ES-I3 (cell line): ENCODE measurements around the gene PAPOLA.
"Not testable (repeated sequence)": the region's sequence is repeated elsewhere in the genome, so short reads cannot be mapped to it uniquely, and the experiment has no call there.

ENCODE experiments used
- H3K36me3 ChIP-seq: 2 replicates; pipeline ENCODE4 v1.6.1; 2013; ENCODE audit warnings: mild to moderate bottlenecking, low read length, control low read depth, moderate library complexity; ENCODE audit not compliant: insufficient read depth
- H3K4me1 ChIP-seq: 2 replicates; pipeline ENCODE4 v1.6.1; 2013; ENCODE audit warnings: mild to moderate bottlenecking, control low read depth, low read length; ENCODE audit not compliant: insufficient read depth
- H3K9ac ChIP-seq: 2 replicates; pipeline ENCODE4 v1.6.1; 2013; ENCODE audit warnings: low read depth, mild to moderate bottlenecking, low read length, moderate library complexity
- H3K9me3 ChIP-seq: 2 replicates; pipeline ENCODE4 v1.6.1; 2013; ENCODE audit warnings: mild to moderate bottlenecking, low read length, moderate library complexity; ENCODE audit not compliant: control insufficient read depth, insufficient read depth

PAPOLA gene

DNA sequence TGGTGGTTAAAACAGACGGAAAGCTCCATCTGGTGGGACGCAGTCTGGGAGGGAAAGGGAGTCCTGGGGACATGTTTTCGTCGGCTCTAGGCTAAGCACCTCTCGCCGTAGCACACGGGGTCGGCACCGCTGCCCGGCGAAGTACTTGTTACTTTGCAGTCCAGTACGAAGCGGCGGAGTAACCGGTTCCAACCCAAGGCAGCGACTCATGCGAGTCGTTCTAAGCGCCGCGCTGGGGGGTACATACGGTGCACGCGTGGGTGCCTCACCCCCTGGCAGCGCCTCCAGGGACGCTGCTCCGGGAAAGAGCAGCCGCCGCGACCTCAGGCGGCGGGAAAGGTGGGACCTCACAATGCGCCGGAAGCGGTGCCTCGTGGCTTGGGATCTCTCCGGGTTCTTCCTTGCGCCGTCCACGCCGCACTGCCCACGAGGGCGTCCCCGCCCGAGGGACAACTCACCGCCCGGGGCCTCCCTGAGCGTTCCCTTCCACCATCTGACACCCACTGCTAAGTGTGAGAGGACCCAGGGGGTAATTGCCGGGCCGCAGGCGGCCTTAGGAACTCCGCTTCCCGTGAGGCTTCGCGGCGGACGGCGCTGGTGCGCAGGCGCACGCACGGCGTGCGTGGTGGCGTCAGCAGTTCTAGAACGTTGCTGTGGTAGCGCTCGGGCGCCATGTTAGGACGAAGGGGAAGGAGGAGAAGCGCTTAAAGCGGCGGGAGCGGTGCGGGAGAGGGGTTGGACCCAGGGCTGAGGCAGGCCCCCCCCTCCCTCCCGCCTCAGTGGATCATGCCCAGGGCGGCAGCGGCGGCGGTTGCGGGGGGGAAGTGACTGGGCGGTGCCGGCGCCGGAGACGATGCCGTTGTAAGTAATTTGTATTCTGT, at the start of gene PAPOLA:
PAPOLA (plus strand) TSS at position 643 of the 881 bp plus-strand sequence; CDS start at position 854, 211 bp downstream.
- no peaks in the 10 kb centered on the region for H3K36me3 ChIP-seq
- H3K9ac ChIP-seq, result peak within 1 kb of the TSS; percentile 91
- H3K9me3 ChIP-seq, result no peaks in the 10 kb centered on the region
- peaks cover 14% of the 10 kb centered on the region for H3K4me1 ChIP-seq

DNA sequence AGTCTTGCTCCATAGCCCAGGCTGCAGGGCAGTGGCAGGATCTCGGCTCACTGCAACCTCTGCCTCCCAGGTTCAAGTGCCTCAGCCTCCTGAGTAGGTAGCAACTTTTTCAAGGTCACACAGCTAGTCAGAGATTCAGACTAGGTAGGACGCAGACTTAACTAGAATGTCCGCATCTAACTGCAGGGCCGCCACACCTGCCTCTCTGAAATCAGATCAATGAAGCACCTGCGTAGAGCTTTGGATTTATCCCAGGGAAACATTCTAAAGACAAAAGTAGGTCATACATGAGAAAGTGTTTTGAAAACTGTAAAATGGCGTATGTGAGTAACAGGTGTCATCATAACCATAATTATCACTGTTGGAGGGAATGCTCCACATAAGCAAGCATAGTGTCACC, 49.5 kb upstream of the PAPOLA start:
- no peaks in the 10 kb centered on the region for H3K9me3 ChIP-seq

DNA sequence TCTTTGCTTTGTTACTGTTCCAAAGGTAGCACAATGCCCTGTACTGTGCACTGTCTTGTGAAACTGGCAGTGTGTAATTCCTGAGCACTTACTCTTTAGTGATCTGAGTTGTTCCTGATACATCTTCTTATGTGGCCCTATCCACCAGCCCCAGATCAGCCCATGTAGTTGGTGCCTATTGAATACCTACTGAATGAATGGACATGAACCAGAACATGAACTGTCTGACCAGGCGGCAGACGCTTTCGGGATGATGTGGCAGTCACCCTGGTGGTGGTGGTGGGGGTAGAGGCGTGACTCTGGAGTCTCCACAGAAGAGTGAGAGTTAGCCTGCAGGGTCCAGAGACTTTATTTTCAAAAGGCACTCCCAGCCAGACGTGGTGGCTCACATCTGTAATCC, 46.6 kb upstream of the PAPOLA start:
- H3K36me3 ChIP-seq, result no peaks in the 10 kb centered on the region
- H3K4me1 ChIP-seq, result no peaks in the 10 kb centered on the region
- no peak overlapping the region for H3K9ac ChIP-seq
- no peaks in the 10 kb centered on the region for H3K9me3 ChIP-seq

More for the DNA sequence above, 49.5 kb upstream of the PAPOLA start:
- H3K36me3 ChIP-seq, result no peaks in the 10 kb centered on the region
- H3K9ac ChIP-seq, result no peak overlapping the region
- H3K4me1 ChIP-seq, result no peaks in the 10 kb centered on the region

DNA sequence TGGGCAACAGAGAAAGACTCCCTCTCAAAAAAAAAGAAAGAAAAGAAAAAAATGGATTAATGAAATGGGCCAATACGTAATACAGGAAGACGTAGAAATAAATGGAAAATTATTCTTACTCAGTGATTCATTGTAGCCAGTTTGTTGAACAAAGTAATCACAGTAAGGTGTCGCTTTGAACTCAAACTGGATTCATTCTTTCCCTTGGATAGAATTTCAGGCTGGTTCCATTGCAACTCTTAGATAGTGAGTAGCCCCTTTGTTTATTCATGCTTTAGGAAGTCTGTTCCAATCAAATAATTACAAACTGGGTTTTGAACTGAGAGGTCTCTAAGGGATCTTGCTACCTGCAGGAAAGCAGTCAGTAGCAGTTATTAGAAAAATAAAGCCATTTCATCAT, 42.3 kb upstream of the PAPOLA start:
- Histone ChIP-seq H3K9ac (no peak overlapping the region), H3K4me1 (no peaks in the 10 kb centered on the region), H3K9me3 (no peaks in the 10 kb centered on the region), H3K36me3 (no peaks in the 10 kb centered on the region)

DNA sequence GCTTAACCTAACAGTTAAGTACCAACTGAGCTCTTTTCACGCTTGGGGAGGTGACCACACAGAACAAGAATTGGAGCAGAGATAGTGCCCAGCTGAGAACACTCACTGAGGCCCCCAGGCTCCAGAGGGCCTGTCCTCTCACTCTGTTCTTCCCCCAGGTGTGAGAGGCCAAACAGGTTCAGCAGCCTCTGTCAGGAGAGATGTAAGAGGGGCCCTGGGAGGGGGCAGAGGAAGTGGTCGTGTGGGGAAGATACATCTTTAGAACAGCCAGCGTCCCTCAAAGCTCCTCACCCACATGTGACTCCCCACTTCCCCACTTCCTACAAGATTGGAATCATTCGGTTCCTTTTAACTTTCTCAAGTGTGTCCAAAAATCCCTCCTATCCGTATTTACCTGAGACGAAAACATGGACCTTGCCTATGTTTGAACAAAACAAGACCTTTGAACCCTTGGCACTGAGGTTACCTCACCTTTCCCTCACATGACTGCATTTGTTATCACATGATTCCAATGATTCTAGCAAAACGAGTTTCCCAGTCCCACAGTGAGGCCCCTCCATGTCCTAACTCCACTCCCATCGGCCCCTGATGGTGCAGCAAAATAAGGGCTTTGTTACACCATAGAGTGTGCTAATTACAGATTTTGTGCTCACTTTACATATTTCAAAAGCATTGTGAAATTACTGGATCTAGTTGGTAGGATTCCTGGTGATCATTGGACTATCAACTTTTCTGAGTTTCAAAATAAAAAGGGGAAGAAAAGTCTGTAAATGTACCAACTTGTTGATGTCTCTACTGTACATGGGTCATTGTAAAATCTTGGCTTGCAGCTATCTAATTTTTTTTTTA, 40.0 kb upstream of the PAPOLA start:
- Histone ChIP-seq H3K4me1 (no peaks in the 10 kb centered on the region), H3K9ac (no peak overlapping the region), H3K9me3 (no peaks in the 10 kb centered on the region), H3K36me3 (no peaks in the 10 kb centered on the region)

DNA sequence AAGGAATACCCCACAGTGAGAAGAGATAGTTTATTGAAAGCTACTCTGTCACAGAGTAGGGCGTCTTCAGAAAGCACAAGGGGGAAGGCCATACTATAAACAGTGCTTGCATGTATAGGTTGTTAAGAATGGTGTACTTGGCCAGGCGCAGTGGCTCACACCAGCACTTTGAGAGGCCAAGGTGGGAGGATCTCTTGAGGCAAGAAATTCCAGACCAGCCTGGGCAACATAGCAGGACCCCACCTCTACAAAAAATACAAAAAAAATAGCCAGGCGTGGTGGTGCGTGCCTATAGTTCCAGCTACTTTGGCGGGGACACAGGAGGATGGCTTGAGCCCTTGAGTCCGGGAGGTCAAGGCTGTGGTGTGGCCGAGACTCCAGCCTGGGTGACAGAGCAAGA, 38.0 kb upstream of the PAPOLA start:
- no peaks in the 10 kb centered on the region for H3K4me1 ChIP-seq
- no peaks in the 10 kb centered on the region for H3K36me3 ChIP-seq
- H3K9ac ChIP-seq, result no peak overlapping the region
- no peaks in the 10 kb centered on the region for H3K9me3 ChIP-seq

DNA sequence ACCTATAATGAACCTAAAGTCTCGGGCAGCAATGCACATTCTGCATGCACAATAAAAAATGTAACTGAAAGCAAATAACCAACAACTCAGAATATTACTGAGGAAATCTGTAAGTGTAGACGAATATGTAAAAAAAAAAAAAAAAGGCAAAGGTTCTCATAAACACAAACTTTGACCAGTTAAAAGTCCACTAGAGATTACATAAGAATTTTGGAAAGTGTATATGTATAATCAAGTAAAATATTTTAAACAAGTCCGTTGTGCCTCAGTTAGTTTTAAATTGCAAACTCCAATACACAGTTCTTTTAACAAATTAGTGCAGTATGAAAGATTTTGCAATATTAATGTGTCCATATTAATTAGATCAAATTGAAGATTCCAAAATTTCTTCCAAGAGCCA, 35.3 kb upstream of the PAPOLA start:
- Histone ChIP-seq H3K9me3 (no peaks in the 10 kb centered on the region), H3K36me3 (no peaks in the 10 kb centered on the region), H3K9ac (no peak overlapping the region), H3K4me1 (no peaks in the 10 kb centered on the region)

DNA sequence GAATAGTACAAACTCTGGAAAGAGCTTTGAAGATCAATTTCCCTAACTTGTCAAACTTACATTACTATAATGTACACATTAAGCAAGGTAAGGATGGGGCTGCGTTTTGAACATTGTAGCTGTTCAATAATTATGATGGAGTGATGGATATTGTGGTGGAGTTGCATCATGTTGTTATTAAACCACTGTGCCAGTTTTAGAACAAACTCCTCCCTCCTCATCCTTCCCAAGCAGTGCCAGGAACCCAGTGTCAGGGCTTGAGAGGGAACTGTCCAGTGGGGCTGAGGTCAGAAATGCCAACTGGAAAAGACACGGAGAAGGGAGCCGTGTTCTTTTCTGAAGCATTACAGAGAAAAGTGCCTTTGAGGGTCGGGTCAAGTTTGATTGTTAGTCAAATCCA, 31.9 kb upstream of the PAPOLA start:
- H3K36me3 ChIP-seq, result no peaks in the 10 kb centered on the region
- H3K4me1 ChIP-seq, result no peaks in the 10 kb centered on the region
- H3K9me3 ChIP-seq, result no peaks in the 10 kb centered on the region
- no peak overlapping the region for H3K9ac ChIP-seq

DNA sequence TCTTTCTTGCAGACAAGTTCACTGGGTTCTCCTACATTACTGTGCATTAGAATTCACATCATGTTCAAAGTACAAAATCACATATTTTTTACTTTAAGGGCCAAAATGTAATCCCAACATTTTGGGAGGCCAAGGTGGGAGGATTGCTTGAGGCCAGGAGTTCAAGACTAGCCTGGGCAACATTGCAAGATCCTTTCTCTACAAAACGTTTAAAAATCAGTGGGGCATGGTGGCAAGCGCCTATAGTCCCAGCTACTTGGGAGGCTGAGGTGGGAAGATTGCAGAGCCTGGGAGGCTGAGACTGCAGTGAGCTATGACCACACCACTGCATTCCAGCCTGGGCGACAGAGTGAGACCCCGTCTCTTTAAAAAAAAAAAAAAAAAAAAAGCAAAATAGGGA, 31.2 kb upstream of the PAPOLA start:
- H3K4me1 ChIP-seq, H3K9ac ChIP-seq, H3K36me3 ChIP-seq, H3K9me3 ChIP-seq: not testable (repeated sequence)

DNA sequence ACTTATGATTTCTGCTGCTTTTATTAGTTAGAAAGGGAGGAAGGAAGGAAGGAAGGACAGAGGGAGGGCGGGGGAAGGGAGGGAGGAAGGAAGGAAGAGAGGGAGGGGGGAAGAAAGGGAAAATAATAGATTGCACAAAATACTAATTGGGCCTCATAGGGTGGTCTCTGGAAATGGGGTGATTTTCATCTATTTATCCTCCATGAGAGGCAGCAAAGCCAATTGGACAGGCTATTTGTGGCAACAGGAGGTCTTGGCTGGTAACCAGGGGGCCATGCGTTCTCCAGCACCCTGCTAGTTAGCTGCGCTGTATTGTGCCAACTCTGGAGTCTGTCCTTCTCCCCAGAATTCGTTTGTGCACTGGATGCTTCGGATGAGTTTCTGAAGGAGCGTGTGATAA, 24.1 kb upstream of the PAPOLA start:
- Histone ChIP-seq H3K9ac (no peak overlapping the region), H3K4me1 (no peaks in the 10 kb centered on the region), H3K36me3 (no peaks in the 10 kb centered on the region), H3K9me3 (no peaks in the 10 kb centered on the region)

DNA sequence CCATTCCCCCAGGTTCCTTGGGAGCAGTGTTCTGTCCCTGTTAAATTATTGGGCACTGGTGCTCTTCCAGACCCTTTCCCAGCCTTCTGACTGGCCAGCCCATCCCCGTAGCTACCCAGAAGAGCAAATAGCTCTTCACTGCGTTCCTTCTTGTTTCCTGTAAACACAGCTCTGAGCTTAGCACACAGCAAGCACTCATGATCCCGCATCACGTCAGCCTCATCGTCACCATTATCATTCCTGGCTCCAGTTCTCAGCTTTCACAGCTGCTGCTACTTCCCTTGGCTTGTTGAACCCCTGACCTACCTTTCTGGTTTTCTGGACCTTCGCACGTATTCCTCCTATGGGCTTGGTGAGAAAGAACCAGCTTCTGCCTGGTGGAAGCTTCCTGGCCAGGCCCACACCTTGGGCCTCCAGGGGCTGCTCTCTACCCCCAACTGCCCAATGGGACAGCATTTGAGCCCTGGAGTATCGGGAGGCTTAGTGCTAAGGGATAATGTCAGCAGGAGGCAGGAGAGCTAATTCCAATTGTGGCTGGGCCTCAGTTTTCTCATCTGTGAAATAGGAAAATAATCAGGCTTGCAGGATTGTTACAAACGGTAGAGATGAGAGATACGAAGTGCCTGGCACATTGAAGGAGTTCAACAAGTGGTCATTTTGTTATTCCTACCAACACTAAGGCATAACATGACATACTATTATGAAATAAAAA, 22.6 kb upstream of the PAPOLA start:
- Histone ChIP-seq H3K4me1 (no peaks in the 10 kb centered on the region), H3K9ac (no peak overlapping the region), H3K9me3 (no peaks in the 10 kb centered on the region), H3K36me3 (no peaks in the 10 kb centered on the region)

DNA sequence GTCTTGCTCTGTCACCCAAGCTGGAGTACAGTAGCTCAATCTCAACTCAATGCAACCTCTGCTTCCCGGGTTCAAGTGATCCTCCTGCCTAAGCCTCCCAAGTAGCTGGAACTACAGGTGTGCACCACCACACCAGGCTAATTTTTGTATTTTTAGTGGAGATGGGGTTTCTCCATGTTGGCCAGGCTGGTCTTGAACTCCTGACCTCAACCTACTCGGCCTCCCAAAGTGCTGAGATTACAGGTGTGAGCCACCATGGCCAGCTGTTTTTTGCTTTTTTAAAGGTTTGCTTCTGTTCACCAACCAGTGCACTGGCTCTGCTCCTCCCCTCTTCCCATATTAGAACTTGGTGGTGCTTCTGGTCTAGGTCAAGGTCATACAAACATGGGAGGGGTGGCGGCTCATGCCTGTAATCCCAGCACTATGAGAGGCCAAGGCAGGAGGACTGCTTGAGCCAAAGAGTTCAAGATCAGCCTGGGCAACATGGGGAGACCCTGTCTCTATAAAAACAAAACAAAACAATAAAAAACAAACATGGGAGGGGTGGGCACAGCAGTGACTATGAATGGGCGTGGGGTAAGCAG, 20.4 kb upstream of the PAPOLA start:
- Histone ChIP-seq H3K4me1 (no peaks in the 10 kb centered on the region), H3K9me3 (no peaks in the 10 kb centered on the region)

DNA sequence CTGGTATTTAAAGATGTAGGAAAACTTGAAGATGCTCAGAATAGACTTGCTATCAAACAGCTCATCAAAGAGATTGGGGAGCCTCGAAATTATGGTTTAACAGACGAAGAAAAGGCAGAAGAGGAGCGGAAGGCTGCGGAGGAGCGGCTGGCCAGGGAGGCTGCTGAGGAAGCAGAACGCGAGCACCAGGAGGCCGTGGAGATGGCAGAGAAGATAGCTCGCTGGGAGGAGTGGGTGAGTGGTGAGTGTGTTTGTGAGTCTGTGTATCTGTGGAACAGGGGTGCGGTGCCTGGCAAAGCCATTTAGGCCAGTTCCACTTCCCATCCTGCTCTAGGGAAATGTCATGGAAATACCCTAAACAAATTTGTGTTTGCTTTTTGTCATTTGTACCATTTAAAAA, 19.2 kb upstream of the PAPOLA start:
- Histone ChIP-seq H3K36me3 (no peaks in the 10 kb centered on the region), H3K9ac (no peak overlapping the region), H3K4me1 (no peaks in the 10 kb centered on the region), H3K9me3 (no peaks in the 10 kb centered on the region)

More for the DNA sequence above, 20.4 kb upstream of the PAPOLA start:
- Histone ChIP-seq H3K36me3 (no peaks in the 10 kb centered on the region), H3K9ac (no peak overlapping the region)

DNA sequence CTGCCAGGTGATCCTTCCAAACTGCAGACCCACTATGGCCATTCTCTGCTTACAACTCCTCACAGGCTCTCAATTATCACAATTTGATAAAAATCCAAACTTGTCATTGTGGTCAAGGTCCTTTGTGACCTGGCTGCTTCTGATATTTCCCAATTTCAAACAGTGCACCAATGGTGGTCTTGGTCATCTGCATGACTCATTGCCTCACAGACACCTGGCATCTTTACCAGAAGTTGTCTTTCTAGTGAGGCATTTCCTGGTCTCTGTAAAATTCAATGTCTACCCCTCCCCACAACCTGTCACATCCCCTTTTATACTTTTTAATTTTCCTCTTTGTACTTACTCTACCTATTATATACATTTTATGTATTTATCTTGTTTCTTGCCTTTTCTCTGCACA, 17.8 kb upstream of the PAPOLA start:
- Histone ChIP-seq H3K9me3 (no peaks in the 10 kb centered on the region), H3K4me1 (no peaks in the 10 kb centered on the region), H3K36me3 (no peaks in the 10 kb centered on the region), H3K9ac (no peak overlapping the region)
